HG03280 (cell line): ENCODE data around the gene WDR77.
A peak's percentile ranks its signal among the peaks of the same experiment; 100 is the strongest.

Experiments used
- ATAC-seq: cut with Tn5 transposase; IDR thresholded peaks from one replicate; pipeline ENCODE4 v1.9.1; 2021; ENCODE audit warnings: mild to moderate bottlenecking, moderate library complexity; ENCODE audit not compliant: unreplicated experiment

Gene WDR77

GRCh38 chr1:111448918-111449702 is at the start of gene WDR77, which contains the start of gene ATP5PB:
TSS of gene WDR77 (minus strand) at chr1:111449256. CDS start at chr1:111449169, 87 bp downstream.
TSS of gene ATP5PB (plus strand) at chr1:111449464. CDS start at chr1:111449542, 78 bp downstream.
- peak; percentile 94 for ATAC-seq

GRCh38 chr1:111497592-111497991 is 48.5 kb upstream of the WDR77 start:
- no peak for ATAC-seq

GRCh38 chr1:111496398-111496797 is 47.3 kb upstream of the WDR77 start:
- ATAC-seq: no peak

GRCh38 chr1:111491070-111491469 is 42.0 kb upstream of the WDR77 start:
- no peak for ATAC-seq

GRCh38 chr1:111490220-111490619 is 41.2 kb upstream of the WDR77 start:
- no peak for ATAC-seq

- ATAC-seq: no peak
Measured at GRCh38 chr1:111489604-111490003, 40.5 kb upstream of the WDR77 start.

GRCh38 chr1:111488669-111489068 is 39.6 kb upstream of the WDR77 start:
- no peak for ATAC-seq

GRCh38 chr1:111487133-111487532 is 38.1 kb upstream of the WDR77 start:
- no peak for ATAC-seq

- ATAC-seq: no peak
Measured at GRCh38 chr1:111486431-111486830, 37.4 kb upstream of the WDR77 start.

GRCh38 chr1:111484391-111485026 is 35.5 kb upstream of the WDR77 start:
- no peak for ATAC-seq

- no peak for ATAC-seq
Measured at GRCh38 chr1:111483876-111484275, 34.8 kb upstream of the WDR77 start.

- ATAC-seq: no peak
Measured at GRCh38 chr1:111483166-111483565, 34.1 kb upstream of the WDR77 start.

GRCh38 chr1:111481387-111482221 is 32.5 kb upstream of the WDR77 start:
- no peak for ATAC-seq

GRCh38 chr1:111480674-111481073 is 31.6 kb upstream of the WDR77 start:
- ATAC-seq: no peak

- ATAC-seq: peak; percentile 53
Measured at GRCh38 chr1:111476761-111477309, 27.8 kb upstream of the WDR77 start.

GRCh38 chr1:111476214-111476613 is 27.2 kb upstream of the WDR77 start:
- ATAC-seq: no peak

- ATAC-seq: no peak
Measured at GRCh38 chr1:111475701-111476100, 26.6 kb upstream of the WDR77 start.

- ATAC-seq: no peak
Measured at GRCh38 chr1:111474521-111474920, 25.5 kb upstream of the WDR77 start.

- ATAC-seq: no peak
Measured at GRCh38 chr1:111474106-111474505, 25.1 kb upstream of the WDR77 start.

- no peak for ATAC-seq
Measured at GRCh38 chr1:111471538-111471937, 22.5 kb upstream of the WDR77 start.

- ATAC-seq: no peak
Measured at GRCh38 chr1:111471012-111471411, 22.0 kb upstream of the WDR77 start.
